ENCODE results near the gene ARHGEF11. TPM values are rescaled to one million over a fixed set of nuclear protein-coding genes. Genes with fewer than 3 reads are reported as not detected.

ARHGEF11 gene
- total and polyA plus RNA-seq, 9 of the 15 experiments (the other 6 are each of a cell fraction or from before 2014, with no cell fraction given): 0.14 to 15.5 (median 9.0) TPM

DNA sequence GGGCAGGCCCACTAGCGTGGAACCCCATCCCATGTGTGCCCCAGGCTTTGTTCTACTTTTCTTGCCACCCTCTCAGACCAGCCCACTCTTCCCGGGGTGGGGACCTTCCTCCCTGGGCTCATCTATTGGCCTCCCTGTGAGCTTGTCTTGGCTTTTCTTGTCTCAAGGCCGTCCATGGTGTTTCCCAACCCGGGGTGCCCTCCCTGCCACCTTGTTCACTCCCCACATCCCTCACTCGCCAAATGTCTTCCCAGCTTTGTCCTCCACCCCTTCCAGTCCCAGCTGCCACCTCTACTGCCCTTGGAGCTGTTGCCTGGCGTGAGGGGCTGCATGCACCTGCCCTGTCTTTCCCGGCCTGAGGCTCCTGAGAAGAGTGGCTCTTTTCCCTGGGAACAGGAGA lies 106.7 kb downstream of the ARHGEF11 start:
- Histone ChIP-seq H3K9ac (ENCODE audit: insufficient read depth in 1 of 2, low read depth in 2 of 2, low read length in 2 of 2) (peak overlapping the region in 1 of 2 experiments; percentile 10; a peak in 1 of 4 replicates), H3K36me3 (ENCODE audit: control insufficient read depth, insufficient read depth, low read length) (peaks cover 27% of the 10 kb centered on the region; the same call in 2 of the 3 replicates), H3K4me2 (ENCODE audit: insufficient read depth, low read length) (no peak overlapping the region), H3K4me1 (replicated peaks in 1 of 2; ENCODE audit: control insufficient read depth in 2 of 2, insufficient read depth in 2 of 2, low read length in 2 of 2) (no peaks in the 10 kb centered on the region; a peak in 1 of 5 replicates), H3K4me3 (no peak overlapping the region), H3K27me3 (ENCODE audit: control insufficient read depth in 2 of 2, insufficient read depth in 2 of 2, low read length in 2 of 2) (no peaks in the 10 kb centered on the region), H3K27ac (ENCODE audit: extremely low read depth, low read depth, low read length) (no peak overlapping the region), H2AFZ (ENCODE audit: low read depth, low read length) (no peak overlapping the region), H3K9me1 (ENCODE audit: control insufficient read depth, insufficient read depth, low read length) (peaks cover 3% of the 10 kb centered on the region), H3K9me3 (replicated peaks; ENCODE audit: control insufficient read depth, insufficient read depth, low read depth, low read length) (no peaks in the 10 kb centered on the region), H4K20me1 (replicated peaks; ENCODE audit: control insufficient read depth, insufficient read depth, low read length) (no peaks in the 10 kb centered on the region; the same call in 1 of the 2 replicates), H3K79me2 (ENCODE audit: control insufficient read depth, insufficient read depth, low read length) (no peaks in the 10 kb centered on the region)
- ChIA-PET POLR2A (interaction anchor here (0.6 to 0.9 kb wide), 2 partner anchors 82 to 98 kb away, joined by 3 read pairs; no protein-coding TSS in a partner anchor), CTCF (ENCODE audit: low intra/inter-chr PET ratio) (no interaction called here)
- TF ChIP-seq SIN3B (IDR thresholded peaks at IDR 0.05; ENCODE audit: low read depth): no peak
- no peak for TF ChIP-seq ETV6 (IDR thresholded peaks at IDR 0.05; ENCODE audit: borderline replicate concordance in 1 of 2, low read depth in 2 of 2, low read length in 1 of 2)
- no peak for TF ChIP-seq ETV6 (CRISPR knock-in tag; IDR thresholded peaks at IDR 0.05; ENCODE audit: borderline replicate concordance)
- no peak for TF ChIP-seq HEY1 (CRISPR knock-in tag; IDR thresholded peaks at IDR 0.05; ENCODE audit: borderline replicate concordance)
- TF ChIP-seq GABPB2 (CRISPR knock-in tag; conservative IDR thresholded peaks at IDR 0.05): no peak
- TF ChIP-seq LARP7 (IDR thresholded peaks at IDR 0.05): no peak
- TF ChIP-seq, protein P1, sequence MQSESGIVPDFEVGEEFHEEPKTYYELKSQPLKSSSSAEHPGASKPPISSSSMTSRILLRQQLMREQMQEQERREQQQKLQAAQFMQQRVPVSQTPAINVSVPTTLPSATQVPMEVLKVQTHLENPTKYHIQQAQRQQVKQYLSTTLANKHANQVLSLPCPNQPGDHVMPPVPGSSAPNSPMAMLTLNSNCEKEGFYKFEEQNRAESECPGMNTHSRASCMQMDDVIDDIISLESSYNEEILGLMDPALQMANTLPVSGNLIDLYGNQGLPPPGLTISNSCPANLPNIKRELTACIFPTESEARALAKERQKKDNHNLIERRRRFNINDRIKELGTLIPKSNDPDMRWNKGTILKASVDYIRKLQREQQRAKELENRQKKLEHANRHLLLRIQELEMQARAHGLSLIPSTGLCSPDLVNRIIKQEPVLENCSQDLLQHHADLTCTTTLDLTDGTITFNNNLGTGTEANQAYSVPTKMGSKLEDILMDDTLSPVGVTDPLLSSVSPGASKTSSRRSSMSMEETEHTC (IDR thresholded peaks at IDR 0.05): no peak
- TF ChIP-seq, protein P2, sequence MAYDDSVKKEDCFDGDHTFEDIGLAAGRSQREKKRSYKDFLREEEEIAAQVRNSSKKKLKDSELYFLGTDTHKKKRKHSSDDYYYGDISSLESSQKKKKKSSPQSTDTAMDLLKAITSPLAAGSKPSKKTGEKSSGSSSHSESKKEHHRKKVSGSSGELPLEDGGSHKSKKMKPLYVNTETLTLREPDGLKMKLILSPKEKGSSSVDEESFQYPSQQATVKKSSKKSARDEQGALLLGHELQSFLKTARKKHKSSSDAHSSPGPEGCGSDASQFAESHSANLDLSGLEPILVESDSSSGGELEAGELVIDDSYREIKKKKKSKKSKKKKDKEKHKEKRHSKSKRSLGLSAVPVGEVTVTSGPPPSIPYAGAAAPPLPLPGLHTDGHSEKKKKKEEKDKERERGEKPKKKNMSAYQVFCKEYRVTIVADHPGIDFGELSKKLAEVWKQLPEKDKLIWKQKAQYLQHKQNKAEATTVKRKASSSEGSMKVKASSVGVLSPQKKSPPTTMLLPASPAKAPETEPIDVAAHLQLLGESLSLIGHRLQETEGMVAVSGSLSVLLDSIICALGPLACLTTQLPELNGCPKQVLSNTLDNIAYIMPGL (CRISPR knock-in tag; IDR thresholded peaks at IDR 0.05): no peak
- BruUV-seq (replicated peaks): no TSS peak
- FAIRE-seq (no peak), DNase-seq (ENCODE audit: extremely low read depth in 1 of 4, low spot score in 3 of 4) (no peak), ATAC-seq (no peak)
- intact Hi-C loops (cut with micrococcal nuclease) (no loop called here), in situ Hi-C loops (cut with MboI) (no loop called here)
- WGBS (ENCODE audit: insufficient coverage, low coverage, missing lambda C conversion rate): 75% methylated on average over 7 of the region's 7 CpGs

All from K562 (cell line).